HG03280 (cell line): ENCODE measurements around the gene TNFRSF12A.
A peak's percentile ranks its signal among the peaks of the same experiment; 100 is the strongest.

ENCODE experiments used
- ATAC-seq: cut with Tn5 transposase; IDR thresholded peaks from one replicate; pipeline ENCODE4 v1.9.1; 2021; ENCODE audit warnings: mild to moderate bottlenecking, moderate library complexity; ENCODE audit not compliant: unreplicated experiment

Gene TNFRSF12A, protein sequence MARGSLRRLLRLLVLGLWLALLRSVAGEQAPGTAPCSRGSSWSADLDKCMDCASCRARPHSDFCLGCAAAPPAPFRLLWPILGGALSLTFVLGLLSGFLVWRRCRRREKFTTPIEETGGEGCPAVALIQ

DNA sequence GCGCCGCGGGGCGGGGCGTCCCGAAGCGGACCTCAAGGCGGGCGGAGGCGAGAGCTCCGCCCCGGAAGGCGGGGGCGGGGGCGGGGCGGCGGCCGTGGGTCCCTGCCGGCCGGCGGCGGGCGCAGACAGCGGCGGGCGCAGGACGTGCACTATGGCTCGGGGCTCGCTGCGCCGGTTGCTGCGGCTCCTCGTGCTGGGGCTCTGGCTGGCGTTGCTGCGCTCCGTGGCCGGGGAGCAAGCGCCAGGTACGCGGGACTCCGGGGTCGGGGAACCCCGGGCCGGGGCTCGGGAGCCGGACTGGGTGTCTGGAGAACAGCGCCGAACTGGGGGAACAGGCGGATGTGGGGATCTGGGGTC lies at the start of gene TNFRSF12A:
TSS of gene TNFRSF12A (plus strand) at position 122 of the 357 bp plus-strand sequence. CDS start at position 152, 30 bp downstream.
- peak; percentile 34 for ATAC-seq

DNA sequence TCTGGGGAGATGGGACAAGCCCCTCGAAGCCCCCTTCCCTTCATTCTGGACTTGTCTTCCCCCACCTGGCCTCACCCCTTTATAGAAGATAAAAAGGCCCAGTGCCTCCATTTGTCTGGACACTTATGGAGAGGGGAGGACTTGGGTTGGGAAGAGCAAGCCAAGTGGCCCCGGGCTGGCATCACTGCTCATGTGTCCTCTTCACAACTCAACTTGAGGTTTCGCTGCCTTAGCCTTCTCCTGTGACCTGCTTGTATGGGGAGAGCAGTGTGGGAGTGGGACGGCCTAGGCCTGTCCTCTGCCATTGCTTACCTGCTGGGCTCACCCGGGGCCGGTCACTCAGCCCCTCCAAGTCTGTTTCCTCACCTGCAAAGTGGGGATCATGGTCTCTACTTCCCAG lies 49.6 kb upstream of the TNFRSF12A start:
- no peak for ATAC-seq

- no peak for ATAC-seq
Measured at GRCh38 chr16:2971134-2971984, 48.8 kb upstream of the TNFRSF12A start.

- no peak for ATAC-seq
Measured at GRCh38 chr16:2971985-2972784, 48.0 kb upstream of the TNFRSF12A start.

DNA sequence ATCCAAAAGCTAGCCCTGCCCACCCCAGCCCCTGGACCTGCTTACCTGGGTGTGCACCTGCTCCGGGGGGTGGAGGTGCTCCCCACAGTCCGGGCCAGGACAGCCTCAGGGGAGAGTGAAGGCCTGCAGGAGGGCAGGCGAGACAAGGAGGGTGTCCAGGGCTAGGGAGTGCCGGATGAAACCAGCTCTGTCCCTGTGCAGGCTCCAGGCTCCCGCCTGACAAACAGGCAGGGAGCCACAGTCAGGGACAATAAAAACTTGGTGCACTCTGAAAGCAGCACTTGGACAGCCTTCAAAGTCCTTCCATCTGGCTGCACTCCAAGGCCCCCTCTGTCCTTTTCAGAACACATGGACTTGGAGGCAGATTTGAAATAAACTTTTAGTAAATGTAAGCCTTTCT lies 47.1 kb upstream of the TNFRSF12A start:
- no peak for ATAC-seq

- no peak for ATAC-seq
Measured at GRCh38 chr16:2973605-2974318, 46.4 kb upstream of the TNFRSF12A start.

DNA sequence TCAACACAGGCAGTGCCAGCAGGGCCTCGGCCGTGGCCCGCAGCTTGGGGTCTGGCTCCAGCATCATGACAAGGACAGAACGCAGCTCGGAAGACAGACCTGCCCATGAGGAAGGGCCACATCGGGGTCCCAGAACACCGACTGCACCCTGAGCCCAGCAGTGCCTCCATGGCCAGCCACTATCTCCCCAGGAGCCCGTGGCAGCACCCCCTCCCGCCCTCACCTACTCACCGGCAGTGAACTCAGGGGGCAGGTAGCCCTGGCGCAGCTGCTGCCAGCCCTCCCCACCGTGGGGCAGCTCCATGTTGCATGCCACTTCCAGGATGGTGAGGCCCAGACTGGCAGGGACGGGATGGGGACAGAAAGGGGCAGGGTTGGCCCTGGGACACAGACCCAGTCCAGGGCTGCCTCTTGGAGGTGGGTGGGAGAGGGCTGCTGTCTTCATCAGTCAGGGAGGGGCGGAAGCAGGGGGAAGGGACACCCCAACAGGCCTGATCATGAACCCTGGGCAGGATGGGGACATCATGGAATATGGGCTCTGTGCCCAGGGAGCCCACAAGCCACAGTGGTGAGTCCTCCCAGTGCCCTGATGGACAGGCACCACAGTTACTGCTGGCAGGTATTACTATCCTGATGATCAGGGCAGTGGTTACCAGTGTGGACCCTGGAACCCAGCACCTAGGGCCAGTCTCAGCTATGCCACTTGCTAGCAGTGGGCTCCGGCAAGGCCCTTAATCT lies 45.7 kb upstream of the TNFRSF12A start:
- no peak for ATAC-seq

- no peak for ATAC-seq
Measured at GRCh38 chr16:2975161-2975795, 44.9 kb upstream of the TNFRSF12A start.

DNA sequence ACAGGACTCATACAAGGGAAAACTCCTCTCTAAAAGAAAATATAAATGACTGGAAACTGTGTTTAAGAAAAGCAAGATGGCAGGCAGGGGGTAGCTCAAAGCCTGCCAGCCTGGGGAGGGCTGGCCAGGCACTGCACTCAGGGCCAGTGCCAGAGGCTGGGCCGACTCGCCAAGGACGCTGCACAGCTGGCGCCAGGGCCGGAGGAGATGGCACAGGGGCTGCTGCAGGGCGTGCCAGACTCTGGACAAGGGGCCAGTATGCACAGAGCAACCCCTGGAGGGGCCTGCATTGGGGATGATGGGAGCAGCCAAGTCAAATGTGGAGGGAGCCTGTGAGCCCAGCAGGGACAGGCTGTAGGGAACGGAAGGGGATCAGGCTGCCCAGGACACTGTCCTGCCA lies 44.0 kb upstream of the TNFRSF12A start:
- no peak for ATAC-seq

DNA sequence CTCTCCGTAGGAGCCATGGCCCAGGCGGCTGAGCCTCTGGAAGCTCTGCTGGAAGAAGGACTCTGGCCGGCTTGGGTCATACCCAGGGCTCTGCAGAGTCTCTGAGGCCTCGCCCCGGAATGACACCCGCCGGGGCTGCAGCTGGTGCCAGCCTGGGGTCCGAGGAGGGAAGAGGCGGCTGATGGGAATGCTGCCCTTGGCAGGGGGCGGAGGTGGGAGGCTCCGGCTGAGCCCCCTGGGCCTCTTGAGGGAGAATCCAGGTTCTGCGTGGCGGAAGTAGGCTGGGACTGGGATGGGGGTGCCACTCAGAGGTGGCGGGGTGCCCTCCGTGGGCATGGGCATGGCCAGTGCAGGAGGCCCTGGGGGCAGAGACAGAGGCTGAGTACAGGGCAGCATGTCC lies 43.5 kb upstream of the TNFRSF12A start:
- no peak for ATAC-seq

- no peak for ATAC-seq
Measured at GRCh38 chr16:2977440-2977839, 42.7 kb upstream of the TNFRSF12A start.

- ATAC-seq: no peak
Measured at GRCh38 chr16:2979669-2980226, 40.4 kb upstream of the TNFRSF12A start.

DNA sequence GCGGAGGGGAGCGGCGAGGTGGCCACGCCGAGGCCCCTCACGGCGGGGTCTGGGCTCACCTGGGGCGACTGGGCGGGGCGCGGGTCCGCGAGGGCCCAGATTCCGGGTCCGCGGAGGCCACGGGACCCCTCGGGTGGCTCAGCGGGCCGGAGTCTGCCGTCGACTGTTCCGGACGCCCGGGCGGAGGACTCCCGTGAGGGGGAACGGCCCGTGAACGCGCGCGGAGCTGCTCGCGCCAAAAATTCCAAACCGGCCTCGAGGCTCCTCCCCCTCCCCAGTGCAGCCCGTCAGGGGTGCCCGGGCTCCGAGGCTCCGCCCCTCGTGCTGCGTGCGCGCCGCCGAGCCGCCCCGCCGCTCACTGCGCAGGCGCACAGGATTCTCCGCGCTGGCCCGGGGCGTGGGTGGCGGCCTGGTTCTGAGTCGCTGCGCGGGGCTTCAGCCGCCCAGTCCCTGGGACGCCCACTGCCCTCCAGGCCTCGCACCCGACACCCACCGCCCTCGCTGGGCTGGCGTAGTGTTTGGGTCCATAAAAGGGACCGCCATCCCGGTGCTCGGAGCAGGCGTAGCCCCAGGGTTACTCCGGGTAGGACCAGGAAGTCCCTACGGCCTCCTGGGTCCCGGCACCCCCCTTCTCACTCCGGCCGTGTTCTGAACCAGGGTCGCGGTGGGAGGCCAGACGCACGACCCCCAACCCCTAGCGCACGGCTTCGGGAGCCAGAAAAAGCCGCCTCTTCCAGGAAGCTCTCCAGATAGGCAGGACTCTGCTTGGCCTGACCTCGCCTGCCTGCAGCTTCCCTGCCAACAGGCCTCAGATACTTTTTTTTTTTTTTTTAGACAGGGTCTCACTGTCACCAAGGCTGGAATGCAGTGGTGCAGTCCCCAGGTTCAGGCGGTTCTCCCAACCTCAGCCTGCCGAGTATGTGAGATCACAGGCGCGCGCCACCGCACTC lies 39.7 kb upstream of the TNFRSF12A start, which contains the start of gene PKMYT1:
TSS of gene PKMYT1 (minus strand) at position 220 of the 950 bp plus-strand sequence. CDS start 789 bp downstream, outside the sequence.
- peak; percentile 86 for ATAC-seq

DNA sequence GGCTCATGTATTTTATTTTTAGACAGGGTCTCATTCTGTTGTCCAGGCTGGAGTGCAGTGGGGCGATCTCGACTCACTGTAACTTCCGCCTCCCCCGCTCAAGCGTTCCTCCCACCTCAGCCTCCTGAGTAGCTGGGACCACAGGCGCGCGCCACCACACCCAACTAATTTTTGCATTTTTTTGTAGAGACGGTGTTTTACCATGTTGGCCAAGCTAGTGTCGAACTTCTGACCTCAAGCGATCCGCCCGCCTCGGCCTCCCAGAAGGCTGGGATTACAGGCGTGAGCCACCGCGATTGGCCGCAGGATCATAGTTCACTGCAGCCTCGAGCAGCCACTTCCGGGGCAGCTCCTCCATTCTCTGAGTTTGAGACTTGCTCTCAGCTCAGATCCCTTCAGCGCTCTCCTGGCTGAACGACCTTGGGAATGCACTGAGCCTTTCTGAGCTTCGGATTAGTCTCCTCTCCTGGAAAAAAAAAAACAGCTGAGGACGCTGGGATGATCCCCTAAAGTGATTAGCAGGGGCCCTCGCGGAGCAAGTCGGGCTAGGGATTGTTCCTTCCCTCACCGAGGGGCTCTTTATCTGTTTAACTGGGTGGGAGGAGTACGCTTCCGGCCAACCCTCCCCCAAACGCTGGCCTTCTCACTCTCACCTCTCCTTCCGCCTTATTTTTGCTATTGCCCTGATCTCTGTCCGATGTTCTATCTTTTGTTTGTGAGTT lies 38.8 kb upstream of the TNFRSF12A start:
- no peak for ATAC-seq

- no peak for ATAC-seq
Measured at GRCh38 chr16:2981899-2982250, 38.3 kb upstream of the TNFRSF12A start.

- no peak for ATAC-seq
Measured at GRCh38 chr16:2982402-2982801, 37.8 kb upstream of the TNFRSF12A start.

DNA sequence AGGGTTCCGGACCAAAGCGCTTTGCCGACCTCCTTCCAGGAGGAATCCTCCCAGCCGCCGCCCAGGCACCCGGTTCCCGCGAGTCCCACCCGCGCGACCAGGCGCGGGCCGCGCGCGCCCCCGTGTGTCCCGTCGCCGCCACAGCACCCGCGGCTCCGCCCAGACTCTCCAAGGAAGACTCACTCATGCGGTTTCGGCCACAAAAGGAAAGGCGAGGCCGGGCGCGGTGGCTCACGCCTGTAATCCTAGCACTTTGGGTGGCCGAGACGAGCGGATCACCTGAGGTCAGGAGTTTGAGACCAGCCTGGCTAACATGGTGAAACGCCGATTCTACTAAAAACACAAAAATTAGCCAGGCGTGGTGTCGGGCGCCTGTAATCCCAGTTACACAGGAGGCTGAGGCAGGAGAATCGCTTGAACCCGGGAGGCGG lies 36.4 kb upstream of the TNFRSF12A start:
- peak; percentile 38 for ATAC-seq

DNA sequence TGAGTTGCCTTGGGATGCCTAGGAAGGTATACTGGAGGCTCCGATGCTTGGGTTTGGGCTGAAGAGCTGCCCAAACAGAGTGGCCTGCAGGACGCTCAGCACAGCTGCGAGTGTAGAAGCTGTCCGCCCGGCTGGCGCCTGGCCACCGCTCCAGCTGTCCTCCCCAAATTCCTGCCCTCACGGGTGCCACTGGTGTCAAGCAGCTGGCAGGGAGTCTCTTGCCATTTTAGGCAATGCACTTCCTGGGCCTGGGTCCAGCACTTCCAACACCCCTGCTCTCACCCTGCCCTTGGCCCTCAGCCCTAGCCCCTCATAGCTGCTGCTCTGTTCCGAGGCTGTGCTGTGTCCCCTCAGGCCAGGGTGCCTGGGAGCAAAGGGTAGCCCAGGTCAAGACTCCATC lies 34.7 kb upstream of the TNFRSF12A start:
- no peak for ATAC-seq
